ENCODE measurements around the gene ABCC3.

Gene ABCC3

DNA sequence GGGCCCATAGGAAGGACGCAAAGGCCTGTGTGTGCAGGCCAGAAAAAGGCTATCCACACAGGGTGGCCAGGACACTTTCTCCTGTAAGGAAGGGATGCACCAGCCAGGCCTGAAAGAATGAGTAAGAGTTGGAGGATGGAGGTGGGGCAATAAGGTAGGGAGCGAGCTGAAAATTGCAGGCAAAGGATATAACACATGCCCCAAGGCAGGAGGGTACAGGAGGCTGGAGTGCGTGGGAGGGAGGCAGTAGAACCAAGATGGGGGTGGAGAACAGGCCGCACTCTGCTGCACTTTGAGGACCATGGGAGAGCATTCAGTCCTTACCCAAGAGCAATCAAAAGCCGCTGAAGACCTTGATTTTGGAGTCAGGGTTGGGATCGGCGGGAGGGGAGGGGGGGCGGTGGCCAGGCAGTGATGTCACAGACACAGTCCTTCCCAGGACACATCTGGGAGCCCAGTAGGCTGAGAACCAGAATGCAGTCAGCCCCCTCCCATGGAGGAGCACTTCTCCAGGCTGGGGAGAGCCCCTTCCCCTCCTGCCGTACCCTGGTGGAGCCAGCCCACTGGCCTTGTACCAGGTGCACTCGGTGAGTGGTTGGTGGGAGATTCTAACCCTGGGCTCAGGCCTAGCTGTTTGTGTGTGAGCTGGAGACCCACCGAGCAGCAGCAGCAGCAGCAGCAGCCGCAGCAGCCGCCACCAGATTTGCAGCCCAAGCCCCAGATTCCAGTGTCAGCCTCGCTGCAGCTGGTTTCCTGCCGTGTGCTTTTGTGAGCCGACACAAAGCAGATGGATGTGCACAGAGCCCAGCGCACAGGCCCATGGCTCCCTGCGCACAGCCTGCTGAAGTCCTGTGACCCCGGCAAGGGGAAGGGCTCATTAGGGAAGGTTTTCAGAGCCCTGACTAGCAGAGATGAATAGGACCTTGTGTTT lies 55.5 kb downstream of the ABCC3 start:
- H3K4me3 ChIP-seq (ENCODE audit: low read depth, low read length): no peak overlapping the region
- TF ChIP-seq, protein P1, sequence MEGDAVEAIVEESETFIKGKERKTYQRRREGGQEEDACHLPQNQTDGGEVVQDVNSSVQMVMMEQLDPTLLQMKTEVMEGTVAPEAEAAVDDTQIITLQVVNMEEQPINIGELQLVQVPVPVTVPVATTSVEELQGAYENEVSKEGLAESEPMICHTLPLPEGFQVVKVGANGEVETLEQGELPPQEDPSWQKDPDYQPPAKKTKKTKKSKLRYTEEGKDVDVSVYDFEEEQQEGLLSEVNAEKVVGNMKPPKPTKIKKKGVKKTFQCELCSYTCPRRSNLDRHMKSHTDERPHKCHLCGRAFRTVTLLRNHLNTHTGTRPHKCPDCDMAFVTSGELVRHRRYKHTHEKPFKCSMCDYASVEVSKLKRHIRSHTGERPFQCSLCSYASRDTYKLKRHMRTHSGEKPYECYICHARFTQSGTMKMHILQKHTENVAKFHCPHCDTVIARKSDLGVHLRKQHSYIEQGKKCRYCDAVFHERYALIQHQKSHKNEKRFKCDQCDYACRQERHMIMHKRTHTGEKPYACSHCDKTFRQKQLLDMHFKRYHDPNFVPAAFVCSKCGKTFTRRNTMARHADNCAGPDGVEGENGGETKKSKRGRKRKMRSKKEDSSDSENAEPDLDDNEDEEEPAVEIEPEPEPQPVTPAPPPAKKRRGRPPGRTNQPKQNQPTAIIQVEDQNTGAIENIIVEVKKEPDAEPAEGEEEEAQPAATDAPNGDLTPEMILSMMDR (IDR thresholded peaks at IDR 0.05; ENCODE audit: control insufficient read depth, extremely low read depth, insufficient read depth): no peak
- no peak for DNase-seq (ENCODE audit: low read depth)

DNA sequence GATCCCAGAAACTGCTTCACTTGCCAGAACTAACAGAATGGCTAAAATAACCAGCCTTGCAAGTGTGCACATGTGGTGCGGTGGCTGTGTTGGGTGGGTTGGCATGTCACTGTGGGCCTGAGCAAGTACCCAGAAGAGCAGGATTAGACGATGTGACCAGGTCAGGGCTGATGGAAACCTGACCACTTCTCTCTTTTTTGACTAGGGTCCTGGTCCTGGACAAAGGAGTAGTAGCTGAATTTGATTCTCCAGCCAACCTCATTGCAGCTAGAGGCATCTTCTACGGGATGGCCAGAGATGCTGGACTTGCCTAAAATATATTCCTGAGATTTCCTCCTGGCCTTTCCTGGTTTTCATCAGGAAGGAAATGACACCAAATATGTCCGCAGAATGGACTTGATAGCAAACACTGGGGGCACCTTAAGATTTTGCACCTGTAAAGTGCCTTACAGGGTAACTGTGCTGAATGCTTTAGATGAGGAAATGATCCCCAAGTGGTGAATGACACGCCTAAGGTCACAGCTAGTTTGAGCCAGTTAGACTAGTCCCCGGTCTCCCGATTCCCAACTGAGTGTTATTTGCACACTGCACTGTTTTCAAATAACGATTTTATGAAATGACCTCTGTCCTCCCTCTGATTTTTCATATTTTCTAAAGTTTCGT lies 56.3 kb downstream of the ABCC3 start:
- TF ChIP-seq, protein P1 (IDR thresholded peaks at IDR 0.05; ENCODE audit: control insufficient read depth, extremely low read depth, insufficient read depth): no peak
- H3K4me3 ChIP-seq (ENCODE audit: low read depth, low read length): no peak overlapping the region
- no peak for DNase-seq (ENCODE audit: low read depth)

DNA sequence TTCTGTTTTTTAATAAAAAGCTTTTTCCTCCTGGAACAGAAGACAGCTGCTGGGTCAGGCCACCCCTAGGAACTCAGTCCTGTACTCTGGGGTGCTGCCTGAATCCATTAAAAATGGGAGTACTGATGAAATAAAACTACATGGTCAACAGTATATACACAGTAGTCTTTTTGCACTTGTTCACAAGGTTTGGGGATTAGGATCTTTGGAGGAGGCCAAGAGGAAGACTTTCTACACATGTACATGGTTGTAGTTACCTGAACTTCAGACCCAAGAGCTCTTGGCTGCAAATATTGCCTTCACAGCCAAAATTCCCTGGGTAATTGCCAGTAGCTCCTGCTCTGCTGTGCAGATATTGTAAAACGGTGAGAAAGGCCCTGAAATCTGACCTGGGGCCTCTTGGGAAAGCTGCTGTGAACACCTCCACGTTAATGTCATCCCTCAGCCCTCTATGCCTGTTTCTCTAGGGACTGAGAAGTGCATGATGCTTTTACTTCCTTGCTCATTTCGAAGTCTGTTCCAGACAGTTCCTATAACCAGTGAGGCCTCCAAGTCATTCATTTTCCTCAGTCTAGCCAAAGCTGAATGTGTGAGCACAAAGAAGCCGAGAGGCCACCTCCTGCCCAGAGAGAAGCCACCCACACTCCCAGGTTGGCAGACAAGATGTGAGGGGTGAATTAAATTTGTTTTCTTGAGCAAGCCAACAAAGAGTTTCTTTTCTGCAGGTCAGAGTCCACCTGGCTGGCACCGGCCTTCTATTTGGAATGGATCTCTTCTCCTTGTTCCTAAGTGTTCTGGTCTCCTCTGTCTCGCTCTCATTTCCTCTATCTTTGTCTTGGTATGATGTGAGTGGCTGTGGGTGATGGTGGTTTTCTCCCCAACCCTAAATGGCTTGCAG lies 57.1 kb downstream of the ABCC3 start:
- no peak overlapping the region for H3K4me3 ChIP-seq (ENCODE audit: low read depth, low read length)
- peak; percentile 64 for DNase-seq (ENCODE audit: low read depth)
- TF ChIP-seq, protein P1 (IDR thresholded peaks at IDR 0.05; ENCODE audit: control insufficient read depth, extremely low read depth, insufficient read depth): no peak

DNA sequence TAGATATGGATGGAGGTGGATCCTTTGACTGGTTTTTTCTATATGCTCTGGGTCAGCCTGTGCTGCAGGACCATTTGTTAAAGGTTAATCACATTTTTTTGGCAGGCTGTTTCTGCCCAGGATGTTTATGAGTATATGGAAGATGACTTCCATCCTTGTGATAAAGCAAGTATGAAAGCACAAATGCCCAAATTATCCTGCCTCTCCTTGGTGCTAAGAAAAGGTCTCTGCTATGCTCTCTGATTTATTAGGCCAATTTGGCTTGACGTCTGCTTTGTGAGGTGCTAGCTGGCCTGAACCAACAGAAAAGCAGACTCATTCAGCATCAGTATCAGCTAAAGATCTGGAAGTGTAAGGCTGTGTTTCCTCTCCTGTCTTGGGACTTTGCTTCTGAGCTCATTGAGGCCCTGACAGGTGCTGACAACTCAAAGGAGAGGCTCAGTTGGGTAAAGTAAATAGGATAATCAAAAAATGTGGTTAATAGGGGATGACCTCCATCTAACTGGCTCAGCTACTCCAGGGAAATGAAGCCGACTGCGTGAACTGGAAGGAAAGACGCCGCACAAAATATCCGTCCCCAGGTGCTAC lies 57.9 kb downstream of the ABCC3 start:
- no peak for DNase-seq (ENCODE audit: low read depth)
- TF ChIP-seq, protein P1 (IDR thresholded peaks at IDR 0.05; ENCODE audit: control insufficient read depth, extremely low read depth, insufficient read depth): no peak
- H3K4me3 ChIP-seq (ENCODE audit: low read depth, low read length): peak overlapping the region; percentile 6; the same call in 1 of the 2 replicates

DNA sequence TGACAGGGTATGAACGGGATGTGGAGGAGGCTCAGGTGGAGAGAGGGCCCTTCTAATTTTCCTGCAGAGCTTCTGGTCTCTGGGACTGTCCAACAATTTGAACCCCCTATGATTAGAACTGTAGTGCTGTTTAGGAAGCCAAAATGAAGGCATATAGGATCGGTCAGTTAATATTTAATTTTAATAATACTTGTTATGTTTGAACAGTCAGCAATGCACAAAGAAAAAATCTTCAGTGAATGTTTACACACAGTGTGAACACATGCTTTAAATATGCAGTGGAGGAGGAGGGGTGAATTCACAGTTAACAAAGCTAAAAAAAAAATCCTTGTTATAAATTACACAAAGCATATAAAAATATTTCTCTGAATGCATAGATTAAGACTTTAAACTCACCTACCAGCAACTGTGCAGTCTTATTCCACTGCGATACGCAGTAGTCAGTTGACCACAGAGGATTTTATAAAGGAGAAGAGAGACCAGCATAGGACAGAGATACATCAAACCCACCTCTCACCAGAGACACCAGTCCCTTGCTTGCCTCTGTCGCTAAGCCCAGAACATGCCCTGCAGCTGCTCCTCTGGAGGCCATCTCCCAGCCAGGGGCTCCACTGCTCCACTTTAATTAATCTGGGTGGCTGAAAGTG lies 58.5 kb downstream of the ABCC3 start:
- no peak for DNase-seq (ENCODE audit: low read depth)
- peak overlapping the region; percentile 6; the same call in 1 of the 2 replicates for H3K4me3 ChIP-seq (ENCODE audit: low read depth, low read length)
- TF ChIP-seq, protein P1 (IDR thresholded peaks at IDR 0.05; ENCODE audit: control insufficient read depth, extremely low read depth, insufficient read depth): no peak

All from LNCaP clone FGC (cell line).